Left ventricle myocardium inferior (tissue), 1 donor: Measurements from ENCODE around the gene UPP2. TPM values are rescaled to one million over a fixed set of nuclear protein-coding genes. Genes with fewer than 3 reads are reported as not detected.

Source experiments
- DNase-seq: peaks from one replicate; pipeline ENCODE4 v3.0.0-alpha.2; 2020
- H3K27ac ChIP-seq: fragments of 200-600 bp; replicated peaks from 2 replicates; pipeline ENCODE4 v1.8.0; 2021
- H3K27me3 ChIP-seq: fragments of 200-600 bp; 2 replicates; pipeline ENCODE4 v1.8.0; 2021; ENCODE audit warnings: low read depth
- H3K36me3 ChIP-seq: fragments of 200-600 bp; 2 replicates; pipeline ENCODE4 v1.8.0; 2021
- H3K4me1 ChIP-seq: fragments of 200-600 bp; 2 replicates; pipeline ENCODE4 v1.8.0; 2021
- H3K4me3 ChIP-seq: fragments of 200-600 bp; 2 replicates; pipeline ENCODE4 v1.8.0; 2021; ENCODE audit warnings: mild to moderate bottlenecking, moderate library complexity
- H3K9me3 ChIP-seq: fragments of 200-600 bp; replicated peaks from 2 replicates; pipeline ENCODE4 v1.8.0; 2021
- intact Hi-C: fragments of 100-400 bp; cut with micrococcal nuclease; formaldehyde crosslinking; loops from one replicate; pipeline ENCODE4 v1.11.0; 2022
- total RNA-seq: library from RNA; stranded (reverse); fragmentation: NEBNext Ultra II Directional; extraction: Animal tissue kit (Norgen Biotek cat#: 25700); gene quantifications from one replicate; pipeline ENCODE4 v1.2.1, GENCODE V29; 2021
- TF ChIP-seq, protein P1 (sequence below): fragments of 200-600 bp; IDR thresholded peaks from 2 replicates; pipeline ENCODE4 v1.8.0; 2021; ENCODE audit warnings: antibody characterized with exemption, mild to moderate bottlenecking, borderline replicate concordance
- donor health status: DM: no; HTN: yes; CAD: no; lungs with severe emphysema.

The UPP2 gene
- total RNA-seq, 1 donor from 2014 or later: not detected

DNA sequence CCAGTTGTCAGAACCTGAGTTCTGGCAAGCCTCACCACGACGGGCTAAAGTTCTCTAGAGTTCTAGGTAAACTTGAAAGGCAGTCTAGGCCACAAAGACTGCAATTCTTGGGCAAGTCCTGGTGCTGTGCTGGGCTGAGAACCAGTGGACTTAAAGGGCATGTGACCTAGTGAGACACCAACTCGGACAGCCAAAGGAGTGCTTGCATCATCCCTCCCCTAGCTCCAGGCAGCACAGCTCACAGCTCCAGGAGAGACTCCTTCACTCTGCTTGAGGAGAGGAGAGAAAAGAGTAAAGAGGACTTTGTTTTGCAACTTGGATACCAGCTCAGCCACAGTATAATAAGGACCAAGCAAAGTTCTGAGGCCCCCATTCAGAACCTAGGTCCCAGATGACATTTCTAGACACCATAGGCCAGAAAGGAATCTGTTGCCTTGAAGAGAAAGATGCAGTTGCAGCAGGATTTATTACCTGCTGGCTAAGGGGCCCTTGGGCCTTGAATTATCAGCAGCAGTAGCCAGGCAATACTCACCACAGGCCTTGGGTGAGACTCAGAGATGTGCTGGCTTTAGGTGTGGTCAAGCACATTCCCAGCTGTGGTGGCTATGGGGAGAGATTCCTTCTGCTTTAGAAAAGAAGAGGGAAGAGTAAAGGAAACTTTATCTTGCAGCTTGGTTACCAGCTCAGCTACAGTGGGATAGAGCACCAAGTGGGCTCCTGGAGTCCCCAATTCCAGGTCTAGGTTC, 51.8 kb downstream of the UPP2 start:
- Histone ChIP-seq H3K4me1 (no peaks in the 10 kb centered on the region), H3K36me3 (no peaks in the 10 kb centered on the region), H3K27me3 (no peaks in the 10 kb centered on the region), H3K27ac (no peak overlapping the region), H3K9me3 (peaks cover 20% of the 10 kb centered on the region), H3K4me3 (no peak overlapping the region)
- no peak for DNase-seq
- TF ChIP-seq, protein P1, sequence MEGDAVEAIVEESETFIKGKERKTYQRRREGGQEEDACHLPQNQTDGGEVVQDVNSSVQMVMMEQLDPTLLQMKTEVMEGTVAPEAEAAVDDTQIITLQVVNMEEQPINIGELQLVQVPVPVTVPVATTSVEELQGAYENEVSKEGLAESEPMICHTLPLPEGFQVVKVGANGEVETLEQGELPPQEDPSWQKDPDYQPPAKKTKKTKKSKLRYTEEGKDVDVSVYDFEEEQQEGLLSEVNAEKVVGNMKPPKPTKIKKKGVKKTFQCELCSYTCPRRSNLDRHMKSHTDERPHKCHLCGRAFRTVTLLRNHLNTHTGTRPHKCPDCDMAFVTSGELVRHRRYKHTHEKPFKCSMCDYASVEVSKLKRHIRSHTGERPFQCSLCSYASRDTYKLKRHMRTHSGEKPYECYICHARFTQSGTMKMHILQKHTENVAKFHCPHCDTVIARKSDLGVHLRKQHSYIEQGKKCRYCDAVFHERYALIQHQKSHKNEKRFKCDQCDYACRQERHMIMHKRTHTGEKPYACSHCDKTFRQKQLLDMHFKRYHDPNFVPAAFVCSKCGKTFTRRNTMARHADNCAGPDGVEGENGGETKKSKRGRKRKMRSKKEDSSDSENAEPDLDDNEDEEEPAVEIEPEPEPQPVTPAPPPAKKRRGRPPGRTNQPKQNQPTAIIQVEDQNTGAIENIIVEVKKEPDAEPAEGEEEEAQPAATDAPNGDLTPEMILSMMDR: no peak
- intact Hi-C loops: no loop called here

DNA sequence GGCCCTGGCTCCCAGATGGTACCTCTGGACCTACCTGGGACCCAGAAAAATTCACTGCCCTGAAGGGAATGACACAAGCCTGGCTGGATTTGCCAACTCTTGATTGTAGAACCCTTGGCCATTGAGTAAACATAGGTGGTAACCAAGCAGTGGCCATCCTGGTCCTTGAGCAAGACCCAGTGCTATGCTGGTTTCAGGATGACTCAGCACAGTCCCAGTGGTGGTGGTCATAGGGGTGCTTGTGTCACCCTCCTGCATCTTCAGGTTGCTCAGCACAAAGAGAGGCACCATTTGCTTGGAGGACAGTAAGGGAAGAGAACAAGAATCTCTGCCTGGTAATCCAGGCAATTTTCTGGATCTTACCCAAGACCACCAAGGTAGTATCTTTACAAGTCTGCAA, 52.9 kb downstream of the UPP2 start:
- DNase-seq: no peak
- TF ChIP-seq, protein P1: no peak
- Histone ChIP-seq H3K27me3 (no peaks in the 10 kb centered on the region), H3K9me3 (peaks cover 20% of the 10 kb centered on the region), H3K4me1 (no peaks in the 10 kb centered on the region), H3K36me3 (no peaks in the 10 kb centered on the region), H3K4me3 (no peak overlapping the region), H3K27ac (no peak overlapping the region)
- intact Hi-C loops: no loop called here

DNA sequence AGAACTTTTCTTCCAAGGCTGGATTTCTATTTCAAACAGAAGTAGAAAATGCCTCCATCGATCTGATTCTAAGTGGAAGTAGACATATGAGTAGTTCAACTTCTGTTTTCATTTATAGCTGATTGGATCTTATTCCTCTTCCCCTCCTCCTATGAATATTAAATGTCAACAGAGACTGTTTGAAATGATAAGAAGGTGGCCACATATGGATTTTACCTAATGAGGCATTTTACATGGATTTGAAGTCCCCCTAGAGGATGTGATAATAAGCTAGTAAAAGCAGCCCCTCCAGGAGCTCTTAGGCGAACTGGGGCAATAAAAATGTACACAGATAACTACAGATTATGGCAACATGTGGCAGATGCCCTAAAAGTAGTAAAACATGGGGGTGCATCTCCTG, 71.0 kb downstream of the UPP2 start:
- no peaks in the 10 kb centered on the region for H3K4me1 ChIP-seq
- H3K27me3 ChIP-seq: no peaks in the 10 kb centered on the region
- no peaks in the 10 kb centered on the region for H3K9me3 ChIP-seq
- DNase-seq: no peak
- TF ChIP-seq, protein P1: no peak
- intact Hi-C loops: no loop called here
- H3K27ac ChIP-seq: no peak overlapping the region
- H3K36me3 ChIP-seq: no peaks in the 10 kb centered on the region
- no peak overlapping the region for H3K4me3 ChIP-seq

DNA sequence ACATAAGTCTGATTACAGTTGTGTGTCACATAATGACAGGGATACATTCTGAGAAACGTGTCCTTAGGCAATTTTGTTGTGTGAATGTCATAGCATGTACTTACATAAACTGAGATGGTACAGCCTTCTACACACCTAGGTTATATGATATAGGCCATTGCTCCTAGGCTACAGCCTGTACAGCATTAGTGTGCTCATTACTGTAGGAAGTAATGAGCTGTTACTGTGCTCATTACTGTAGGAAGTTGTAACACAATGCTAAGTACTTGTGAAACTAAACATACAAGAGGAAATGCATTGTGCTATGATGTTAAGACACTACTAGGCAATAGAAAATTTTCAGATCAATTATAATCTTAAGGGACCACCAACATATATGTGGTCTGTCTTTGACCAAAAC, 72.8 kb downstream of the UPP2 start:
- TF ChIP-seq, protein P1: no peak
- no peak for DNase-seq
- H3K27ac ChIP-seq: no peak overlapping the region
- H3K4me1 ChIP-seq: peaks cover 1% of the 10 kb centered on the region
- no peaks in the 10 kb centered on the region for H3K27me3 ChIP-seq
- no peaks in the 10 kb centered on the region for H3K36me3 ChIP-seq
- no peak overlapping the region for H3K4me3 ChIP-seq
- no peaks in the 10 kb centered on the region for H3K9me3 ChIP-seq
- intact Hi-C loops: no loop called here

DNA sequence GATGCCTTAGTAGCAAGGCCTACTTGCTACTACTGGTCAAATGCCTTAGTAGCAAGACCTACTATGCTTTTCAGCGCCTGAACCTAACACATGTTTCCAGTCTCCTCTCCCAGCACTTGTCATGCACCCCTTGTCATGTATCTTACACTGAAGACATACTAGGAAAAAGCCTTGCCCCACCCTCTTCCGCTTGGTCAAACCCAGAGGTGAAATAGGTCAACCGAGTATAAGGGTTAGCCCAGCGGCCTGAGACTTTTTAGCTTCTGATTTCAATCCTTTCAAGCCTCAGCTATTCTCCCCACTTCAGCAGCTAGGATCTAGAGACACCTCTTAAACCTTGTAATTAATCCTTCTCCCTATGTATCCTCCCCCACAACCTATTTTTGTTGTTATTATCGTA, 73.3 kb downstream of the UPP2 start:
- no peaks in the 10 kb centered on the region for H3K27me3 ChIP-seq
- intact Hi-C loops: loop anchor here (5.0 kb wide), 1 partner anchor 577 kb away; no protein-coding TSS in a partner anchor
- H3K4me1 ChIP-seq: peaks cover 6% of the 10 kb centered on the region
- TF ChIP-seq, protein P1: no peak
- H3K27ac ChIP-seq: no peak overlapping the region
- no peak overlapping the region for H3K4me3 ChIP-seq
- DNase-seq: no peak
- H3K36me3 ChIP-seq: no peaks in the 10 kb centered on the region
- H3K9me3 ChIP-seq: no peaks in the 10 kb centered on the region
